GM11168 (cell line): ENCODE measurements around the gene CDH4.

Source experiments
- in situ Hi-C: fragments of 300-500 bp; cut with MboI; formaldehyde crosslinking; loops from one replicate; pipeline ENCODE4 v1.12.0; 2022; ENCODE audit warnings: low sequenced_read_pairs; ENCODE audit not compliant: unreplicated experiment

CDH4 gene

GRCh38 chr20:61830991-61831390 lies 578.9 kb downstream of the CDH4 start:
- in situ Hi-C loops: no loop called here

- in situ Hi-C loops: no loop called here
Observed at GRCh38 chr20:61832181-61832580, 580.1 kb downstream of the CDH4 start.

- in situ Hi-C loops: no loop called here
Observed at GRCh38 chr20:61833807-61834610, 581.9 kb downstream of the CDH4 start.

- in situ Hi-C loops: no loop called here
Observed at GRCh38 chr20:61835301-61835700, 583.2 kb downstream of the CDH4 start.

- in situ Hi-C loops: no loop called here
Observed at GRCh38 chr20:61835791-61836350, 583.8 kb downstream of the CDH4 start.

GRCh38 chr20:61837200-61837599 lies 585.1 kb downstream of the CDH4 start:
- in situ Hi-C loops: no loop called here

- in situ Hi-C loops: no loop called here
Observed at GRCh38 chr20:61839223-61839911, 587.3 kb downstream of the CDH4 start.

- in situ Hi-C loops: no loop called here
Observed at GRCh38 chr20:61839912-61840778, 588.1 kb downstream of the CDH4 start.

GRCh38 chr20:61840779-61841455 lies 588.9 kb downstream of the CDH4 start:
- in situ Hi-C loops: no loop called here

GRCh38 chr20:61841551-61841950 lies 589.5 kb downstream of the CDH4 start:
- in situ Hi-C loops: no loop called here

- in situ Hi-C loops: no loop called here
Observed at GRCh38 chr20:61841966-61842365, 589.9 kb downstream of the CDH4 start.

- in situ Hi-C loops: no loop called here
Observed at GRCh38 chr20:61844621-61845020, 592.6 kb downstream of the CDH4 start.

GRCh38 chr20:61845233-61845671 lies 593.2 kb downstream of the CDH4 start:
- in situ Hi-C loops: no loop called here

GRCh38 chr20:61846074-61846473 lies 594.0 kb downstream of the CDH4 start:
- in situ Hi-C loops: no loop called here

- in situ Hi-C loops: no loop called here
Observed at GRCh38 chr20:61846741-61847419, 594.8 kb downstream of the CDH4 start.

GRCh38 chr20:61847420-61847748 lies 595.3 kb downstream of the CDH4 start:
- in situ Hi-C loops: no loop called here

GRCh38 chr20:61847986-61848385 lies 595.9 kb downstream of the CDH4 start:
- in situ Hi-C loops: no loop called here

GRCh38 chr20:61848851-61849250 lies 596.8 kb downstream of the CDH4 start:
- in situ Hi-C loops: no loop called here

GRCh38 chr20:61849376-61849775 lies 597.3 kb downstream of the CDH4 start:
- in situ Hi-C loops: no loop called here
